Neural progenitor cell (in vitro differentiated cells): Measurements from ENCODE around the gene LCA5L. TPM values are rescaled to one million over a fixed set of nuclear protein-coding genes. Genes with fewer than 3 reads are reported as not detected.

Experiments
- DNase-seq: peaks from one replicate; pipeline ENCODE4 v3.0.0-alpha.2; 2016; ENCODE audit warnings: low spot score
- H2AFZ ChIP-seq: fragments of 200-600 bp; sonication (generic); replicated peaks from 2 replicates; pipeline ENCODE4 v1.6.1; 2016; ENCODE audit warnings: antibody characterized with exemption
- H3F3A ChIP-seq: fragments of 200-600 bp; sonication (generic); 2 replicates; pipeline ENCODE4 v1.6.1; 2016; ENCODE audit warnings: antibody characterized with exemption, low read depth
- H3K27ac ChIP-seq: fragments of 200-600 bp; sonication (generic); 2 replicates; pipeline ENCODE4 v1.5.1; 2016; ENCODE audit warnings: mild to moderate bottlenecking
- H3K27me3 ChIP-seq: fragments of 200-600 bp; sonication (generic); 2 replicates; pipeline ENCODE4 v1.6.1; 2016; ENCODE audit warnings: mild to moderate bottlenecking, moderate library complexity
- H3K36me3 ChIP-seq: fragments of 200-600 bp; sonication (generic); 2 replicates; pipeline ENCODE4 v1.5.1; 2016
- H3K4me1 ChIP-seq: fragments of 200-600 bp; sonication (generic); 2 replicates; pipeline ENCODE4 v1.6.1; 2016; ENCODE audit warnings: mixed run types
- H3K4me2 ChIP-seq: fragments of 200-600 bp; sonication (generic); 2 replicates; pipeline ENCODE4 v1.6.1; 2016
- H3K4me3 ChIP-seq: fragments of 200-600 bp; sonication (generic); 2 replicates; pipeline ENCODE4 v1.5.1; 2016
- H3K79me2 ChIP-seq: fragments of 200-600 bp; sonication (generic); 2 replicates; pipeline ENCODE4 v1.6.1; 2016; ENCODE audit warnings: low read depth
- H3K9ac ChIP-seq: fragments of 200-600 bp; sonication (generic); 2 replicates; pipeline ENCODE4 v1.6.1; 2016
- H3K9me3 ChIP-seq: fragments of 200-600 bp; sonication (generic); 2 replicates; pipeline ENCODE4 v1.5.1; 2016; ENCODE audit warnings: low read depth
- H4K20me1 ChIP-seq: fragments of 200-600 bp; sonication (generic); 2 replicates; pipeline ENCODE4 v1.6.1; 2016; ENCODE audit warnings: low read depth
- H3K27ac Mint-ChIP-seq: 3 replicates; pipeline ENCODE4 v1.8.0; 2021; ENCODE audit warnings: mixed read lengths
- H3K27me3 Mint-ChIP-seq: 2 replicates; pipeline ENCODE4 v1.8.0; 2022; ENCODE audit warnings: low read depth, mild to moderate bottlenecking, inconsistent platforms, moderate library complexity, mixed read lengths; ENCODE audit not compliant: insufficient read depth
- H3K36me3 Mint-ChIP-seq: 3 replicates; pipeline ENCODE4 v1.8.0; 2021; ENCODE audit warnings: mixed read lengths
- H3K4me1 Mint-ChIP-seq: 3 replicates; pipeline ENCODE4 v1.8.0; 2021; ENCODE audit warnings: mixed read lengths
- H3K4me3 Mint-ChIP-seq: 3 replicates; pipeline ENCODE4 v1.8.0; 2021; ENCODE audit warnings: mild to moderate bottlenecking, moderate library complexity, mixed read lengths
- H3K9me3 Mint-ChIP-seq: 3 replicates; pipeline ENCODE4 v1.8.0; 2020; ENCODE audit warnings: mixed read lengths
- EZH2 ChIP-seq: fragments of 200-600 bp; sonication (generic); IDR thresholded peaks from 2 replicates; pipeline ENCODE4 v1.6.1; 2017; ENCODE audit warnings: antibody characterized with exemption, mild to moderate bottlenecking, moderate library complexity
- EZH2phosphoT487 ChIP-seq: fragments of 200-600 bp; sonication (generic); IDR thresholded peaks from 2 replicates; pipeline ENCODE4 v1.6.1; 2017; ENCODE audit warnings: antibody characterized with exemption
- total RNA-seq: library from RNA; depleted of rRNA; stranded (reverse); fragments of >200 nt; gene quantifications from 2 replicates; pipeline ENCODE4 v1.2.3, GENCODE V29; 2015; ENCODE audit warnings: low replicate concordance
- TF ChIP-seq, protein P1 (sequence below): fragments of 200-600 bp; sonication (generic); IDR thresholded peaks from 2 replicates; pipeline ENCODE4 v1.5.1; 2017; ENCODE audit warnings: antibody characterized with exemption, mild to moderate bottlenecking

LCA5L gene
- total RNA-seq, result 2.6 and 4.7 TPM in 2 replicates

DNA sequence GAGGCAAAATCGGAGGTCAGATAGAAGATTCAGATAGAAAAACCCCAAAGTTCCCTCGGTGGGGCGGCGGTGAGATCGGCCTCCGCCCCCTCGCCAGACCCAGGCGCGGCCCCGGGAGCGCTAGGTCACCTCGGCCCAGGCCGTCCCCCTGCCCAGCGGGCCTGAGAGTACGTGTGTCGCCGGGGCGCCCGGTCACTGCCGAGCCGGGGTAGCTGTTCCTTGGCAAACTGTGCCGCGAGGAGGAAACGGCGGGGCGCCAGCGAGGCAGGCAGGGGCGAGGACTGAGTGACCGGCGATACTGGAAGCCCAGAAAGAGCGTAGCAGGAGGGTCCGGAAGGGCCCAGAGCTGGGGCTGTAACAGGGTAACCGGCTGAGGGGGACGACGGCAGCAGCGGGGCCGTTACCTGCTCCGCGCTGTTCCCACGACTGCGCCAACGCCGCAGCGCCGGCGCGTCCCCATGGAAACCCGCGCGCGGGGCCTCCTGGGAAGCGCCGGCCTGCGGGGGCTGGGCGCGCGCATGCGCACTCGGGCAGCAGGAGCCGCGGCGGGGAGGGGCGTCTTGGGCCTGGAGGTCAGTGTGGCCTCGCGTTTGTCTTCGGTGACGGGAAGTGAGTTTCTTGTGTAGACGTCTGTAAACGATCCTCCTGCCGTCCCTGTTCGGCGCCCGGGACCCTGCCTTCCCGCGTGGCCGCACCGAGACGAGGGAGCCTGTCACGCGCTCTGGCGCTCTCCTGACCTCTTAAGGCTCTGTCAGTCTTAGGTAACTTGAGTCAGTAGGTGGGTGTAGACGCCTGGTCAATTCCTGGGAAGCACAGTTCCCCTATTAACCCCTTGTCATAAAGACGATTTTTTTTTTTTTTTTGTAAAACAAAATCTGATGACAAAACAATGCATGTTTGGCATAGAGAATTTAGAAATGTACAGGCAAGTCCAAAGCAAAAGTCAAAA is at the start of gene LCA5L:
LCA5L (minus strand) TSS at position 458 of the 949 bp plus-strand sequence. CDS start 17,285 bp downstream, outside the sequence.
- TF ChIP-seq, protein P1, sequence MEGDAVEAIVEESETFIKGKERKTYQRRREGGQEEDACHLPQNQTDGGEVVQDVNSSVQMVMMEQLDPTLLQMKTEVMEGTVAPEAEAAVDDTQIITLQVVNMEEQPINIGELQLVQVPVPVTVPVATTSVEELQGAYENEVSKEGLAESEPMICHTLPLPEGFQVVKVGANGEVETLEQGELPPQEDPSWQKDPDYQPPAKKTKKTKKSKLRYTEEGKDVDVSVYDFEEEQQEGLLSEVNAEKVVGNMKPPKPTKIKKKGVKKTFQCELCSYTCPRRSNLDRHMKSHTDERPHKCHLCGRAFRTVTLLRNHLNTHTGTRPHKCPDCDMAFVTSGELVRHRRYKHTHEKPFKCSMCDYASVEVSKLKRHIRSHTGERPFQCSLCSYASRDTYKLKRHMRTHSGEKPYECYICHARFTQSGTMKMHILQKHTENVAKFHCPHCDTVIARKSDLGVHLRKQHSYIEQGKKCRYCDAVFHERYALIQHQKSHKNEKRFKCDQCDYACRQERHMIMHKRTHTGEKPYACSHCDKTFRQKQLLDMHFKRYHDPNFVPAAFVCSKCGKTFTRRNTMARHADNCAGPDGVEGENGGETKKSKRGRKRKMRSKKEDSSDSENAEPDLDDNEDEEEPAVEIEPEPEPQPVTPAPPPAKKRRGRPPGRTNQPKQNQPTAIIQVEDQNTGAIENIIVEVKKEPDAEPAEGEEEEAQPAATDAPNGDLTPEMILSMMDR, result no peak
- no peak for TF ChIP-seq EZH2
- TF ChIP-seq EZH2phosphoT487, result no peak
- Mint-ChIP-seq H3K9me3 (peaks cover 2% of the 10 kb centered on the region), H3K27me3 (no peaks in the 10 kb centered on the region), H3K27ac (peak within 1 kb of the TSS; percentile 84), H3K36me3 (peaks cover 2% of the 10 kb centered on the region), H3K4me3 (peak within 1 kb of the TSS; percentile 92), H3K4me1 (peaks cover 13% of the 10 kb centered on the region)
- Histone ChIP-seq H2AFZ (peak within 1 kb of the TSS; percentile 93), H3K9ac (peak within 1 kb of the TSS; percentile 51), H3K36me3 (no peaks in the 10 kb centered on the region), H3K79me2 (no peaks in the 10 kb centered on the region), H3K4me2 (peak within 1 kb of the TSS; percentile 96), H3F3A (peaks cover 11% of the 10 kb centered on the region), H3K4me3 (peak within 1 kb of the TSS; percentile 90), H4K20me1 (no peaks in the 10 kb centered on the region), H3K27ac (peak within 1 kb of the TSS; percentile 87), H3K27me3 (no peaks in the 10 kb centered on the region), H3K4me1 (peaks cover 24% of the 10 kb centered on the region), H3K9me3 (no peaks in the 10 kb centered on the region)
- DNase-seq, result peak; percentile 97

DNA sequence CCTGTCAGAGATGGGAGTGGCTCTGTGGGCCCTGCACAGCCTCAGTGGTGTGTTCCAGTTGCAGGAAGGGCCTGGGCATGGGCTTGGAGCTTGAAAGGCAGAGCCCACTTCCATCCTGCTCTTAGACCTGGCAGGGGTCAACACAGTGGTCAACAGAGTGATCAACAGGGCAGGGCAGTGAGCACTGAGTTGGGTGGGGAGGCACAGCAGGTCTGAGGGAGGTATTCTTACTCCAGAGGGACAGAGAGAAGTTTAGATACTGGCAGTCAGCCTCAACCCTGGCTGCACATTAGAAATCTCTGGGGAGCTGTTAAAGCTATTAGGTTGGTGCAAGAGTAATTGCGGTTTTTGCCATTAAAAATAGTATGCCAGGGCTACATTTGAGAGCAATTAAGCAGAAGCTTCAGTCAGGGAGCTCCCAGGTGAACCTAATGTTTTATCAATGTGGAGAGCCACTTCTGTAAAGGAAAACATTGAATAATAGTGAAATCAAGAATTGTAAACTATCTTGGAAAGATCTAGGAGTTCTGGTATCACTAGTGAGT is 43.9 kb upstream of the LCA5L start:
- no peak for DNase-seq
- no peak overlapping the region for H2AFZ ChIP-seq
- no peak overlapping the region for H3K27ac ChIP-seq
- no peak overlapping the region for H3K4me2 ChIP-seq
- H3K79me2 ChIP-seq, result no peaks in the 10 kb centered on the region
- H3K9me3 Mint-ChIP-seq, result peaks cover 8% of the 10 kb centered on the region
- H3K36me3 Mint-ChIP-seq, result no peaks in the 10 kb centered on the region
- H3K9me3 ChIP-seq, result peaks cover 2% of the 10 kb centered on the region
- H3K27me3 ChIP-seq, result no peaks in the 10 kb centered on the region
- no peak overlapping the region for H3K4me3 Mint-ChIP-seq
- no peak overlapping the region for H3K4me3 ChIP-seq
- H3K9ac ChIP-seq, result no peak overlapping the region
- no peaks in the 10 kb centered on the region for H3K4me1 ChIP-seq
- no peak overlapping the region for H3K27ac Mint-ChIP-seq
- no peaks in the 10 kb centered on the region for H4K20me1 ChIP-seq
- no peak for TF ChIP-seq EZH2
- no peak for TF ChIP-seq EZH2phosphoT487
- TF ChIP-seq, protein P1, result no peak
- no peaks in the 10 kb centered on the region for H3K36me3 ChIP-seq
- no peaks in the 10 kb centered on the region for H3K27me3 Mint-ChIP-seq
- H3F3A ChIP-seq, result no peaks in the 10 kb centered on the region
- no peaks in the 10 kb centered on the region for H3K4me1 Mint-ChIP-seq

DNA sequence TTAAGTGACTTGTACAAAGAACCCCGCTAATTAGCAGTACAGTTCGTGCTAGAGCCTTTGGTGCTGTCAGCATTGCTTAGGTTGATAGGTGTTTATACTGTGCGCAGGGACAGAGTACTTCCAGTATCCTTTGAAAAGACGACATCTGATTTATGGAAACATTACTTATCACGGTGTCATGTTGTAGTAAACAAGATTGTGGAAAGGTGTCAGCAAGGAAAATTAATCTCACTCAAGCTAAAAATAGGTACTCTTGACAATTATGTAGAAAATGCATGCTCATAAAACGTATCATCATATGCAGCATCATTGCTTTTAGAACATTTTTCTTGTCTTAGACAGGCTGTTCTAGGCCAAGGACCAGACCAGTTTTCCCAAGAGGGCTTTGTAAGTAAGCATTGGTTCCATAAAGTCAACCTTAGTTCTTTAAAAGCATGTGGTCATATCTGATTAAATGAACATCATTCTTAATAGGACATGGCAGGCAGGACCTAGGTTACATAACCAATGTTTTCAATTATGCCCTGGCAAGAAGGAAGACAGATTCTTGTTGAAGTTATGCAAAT is 39.2 kb upstream of the LCA5L start:
- Histone ChIP-seq H3K9ac (no peak overlapping the region), H3K4me1 (peaks cover 11% of the 10 kb centered on the region), H3K27me3 (no peaks in the 10 kb centered on the region), H2AFZ (no peak overlapping the region), H3K27ac (no peak overlapping the region), H4K20me1 (no peaks in the 10 kb centered on the region), H3F3A (no peaks in the 10 kb centered on the region), H3K79me2 (no peaks in the 10 kb centered on the region), H3K36me3 (no peaks in the 10 kb centered on the region), H3K4me2 (no peak overlapping the region), H3K9me3 (no peaks in the 10 kb centered on the region), H3K4me3 (no peak overlapping the region)
- no peak overlapping the region for H3K4me3 Mint-ChIP-seq
- H3K9me3 Mint-ChIP-seq, result no peaks in the 10 kb centered on the region
- peak; percentile 39 for DNase-seq
- no peaks in the 10 kb centered on the region for H3K4me1 Mint-ChIP-seq
- H3K27me3 Mint-ChIP-seq, result no peaks in the 10 kb centered on the region
- no peaks in the 10 kb centered on the region for H3K36me3 Mint-ChIP-seq
- no peak overlapping the region for H3K27ac Mint-ChIP-seq
- TF ChIP-seq EZH2phosphoT487, result no peak
- TF ChIP-seq, protein P1, result no peak
